Muscle layer of duodenum (tissue), 2 donors: Measurements from ENCODE around the gene RYR1.
"Not testable (repeated sequence)": the region's sequence is repeated elsewhere in the genome, so short reads cannot be mapped to it uniquely, and the experiment has no call there.

Experiments
- H3K27ac ChIP-seq: one replicate; pipeline ENCODE4 v1.7.0; 2013; ENCODE audit warnings: mild to moderate bottlenecking, low read length
- H3K27me3 ChIP-seq: one replicate; pipeline ENCODE4 v1.7.0; 2013; ENCODE audit warnings: low read depth, mild to moderate bottlenecking, control low read depth, low read length
- H3K36me3 ChIP-seq, 2 donors: one replicate each; pipeline ENCODE4 v1.7.0; 2013; ENCODE audit warnings: low read length in 2 of 2, control low read depth in 1 of 2, mild to moderate bottlenecking in 1 of 2; ENCODE audit not compliant: insufficient read depth in 2 of 2, control insufficient read depth in 1 of 2
- H3K4me1 ChIP-seq, 2 donors: one replicate each; pipeline ENCODE4 v1.7.0; 2013; ENCODE audit warnings: low read length in 2 of 2, mild to moderate bottlenecking in 2 of 2, control low read depth in 1 of 2, moderate library complexity in 1 of 2; ENCODE audit not compliant: insufficient read depth in 2 of 2, control insufficient read depth in 1 of 2
- H3K4me3 ChIP-seq, 2 donors: one replicate each; pipeline ENCODE4 v1.7.0; 2013; ENCODE audit warnings: low read length in 2 of 2, low read depth in 1 of 2, mild to moderate bottlenecking in 1 of 2
- H3K9me3 ChIP-seq, 2 donors: one replicate each; pipeline ENCODE4 v1.7.0; 2013; ENCODE audit warnings: low read length in 2 of 2, control low read depth in 1 of 2, mild to moderate bottlenecking in 1 of 2; ENCODE audit not compliant: control insufficient read depth in 1 of 2
- donor health status: healthy.

Gene RYR1

GRCh38 chr19:38583219-38583984 is 149.9 kb downstream of the RYR1 start:
- no peak overlapping the region for H3K27ac ChIP-seq
- no peaks in the 10 kb centered on the region for H3K9me3 ChIP-seq
- H3K27me3 ChIP-seq = no peaks in the 10 kb centered on the region
- H3K4me1 ChIP-seq = no peaks in the 10 kb centered on the region
- H3K36me3 ChIP-seq = no peaks in the 10 kb centered on the region
- no peak overlapping the region for H3K4me3 ChIP-seq

GRCh38 chr19:38583985-38584305 is 150.5 kb downstream of the RYR1 start:
- Histone ChIP-seq H3K36me3 (no peaks in the 10 kb centered on the region), H3K9me3 (no peaks in the 10 kb centered on the region), H3K4me3 (no peak overlapping the region), H3K4me1 (no peaks in the 10 kb centered on the region), H3K27ac (no peak overlapping the region), H3K27me3 (no peaks in the 10 kb centered on the region)

- no peaks in the 10 kb centered on the region for H3K27me3 ChIP-seq
- no peak overlapping the region for H3K27ac ChIP-seq
- no peak overlapping the region for H3K4me3 ChIP-seq
- H3K9me3 ChIP-seq = no peaks in the 10 kb centered on the region
- no peaks in the 10 kb centered on the region for H3K36me3 ChIP-seq
- H3K4me1 ChIP-seq = no peaks in the 10 kb centered on the region
These were observed 154.1 kb downstream of the RYR1 start for GRCh38 chr19:38587562-38587961.

GRCh38 chr19:38588041-38588440 is 154.6 kb downstream of the RYR1 start:
- no peaks in the 10 kb centered on the region for H3K36me3 ChIP-seq

GRCh38 chr19:38592940-38593339 is 159.4 kb downstream of the RYR1 start:
- Histone ChIP-seq H3K36me3 (no peaks in the 10 kb centered on the region), H3K4me3 (no peak overlapping the region), H3K4me1 (no peaks in the 10 kb centered on the region), H3K27ac (no peak overlapping the region), H3K27me3 (no peaks in the 10 kb centered on the region), H3K9me3 (no peaks in the 10 kb centered on the region)

More at GRCh38 chr19:38588041-38588440, 154.6 kb downstream of the RYR1 start:
- no peaks in the 10 kb centered on the region for H3K27me3 ChIP-seq
- no peak overlapping the region for H3K27ac ChIP-seq
- H3K4me3 ChIP-seq = no peak overlapping the region
- H3K4me1 ChIP-seq = no peaks in the 10 kb centered on the region
- H3K9me3 ChIP-seq = no peaks in the 10 kb centered on the region

GRCh38 chr19:38596057-38596981 is 162.8 kb downstream of the RYR1 start:
- Histone ChIP-seq H3K27me3 (no peaks in the 10 kb centered on the region), H3K36me3 (no peaks in the 10 kb centered on the region), H3K4me3 (no peak overlapping the region), H3K27ac (no peak overlapping the region), H3K4me1 (no peaks in the 10 kb centered on the region), H3K9me3 (no peaks in the 10 kb centered on the region)

GRCh38 chr19:38597075-38597474 is 163.6 kb downstream of the RYR1 start:
- Histone ChIP-seq H3K36me3 (no peaks in the 10 kb centered on the region), H3K4me1 (no peaks in the 10 kb centered on the region)

GRCh38 chr19:38599722-38600121 is 166.2 kb downstream of the RYR1 start:
- no peak overlapping the region for H3K4me3 ChIP-seq
- no peak overlapping the region for H3K27ac ChIP-seq

More at GRCh38 chr19:38597075-38597474, 163.6 kb downstream of the RYR1 start:
- no peak overlapping the region for H3K27ac ChIP-seq
- H3K27me3 ChIP-seq = no peaks in the 10 kb centered on the region
- no peak overlapping the region for H3K4me3 ChIP-seq
- no peaks in the 10 kb centered on the region for H3K9me3 ChIP-seq

GRCh38 chr19:38602856-38603255 is 169.4 kb downstream of the RYR1 start:
- H3K9me3 ChIP-seq, H3K4me1 ChIP-seq, H3K4me3 ChIP-seq, H3K27ac ChIP-seq, H3K36me3 ChIP-seq, H3K27me3 ChIP-seq: not testable (repeated sequence)

More at GRCh38 chr19:38599722-38600121, 166.2 kb downstream of the RYR1 start:
- H3K36me3 ChIP-seq = no peaks in the 10 kb centered on the region
- no peaks in the 10 kb centered on the region for H3K4me1 ChIP-seq
- no peaks in the 10 kb centered on the region for H3K27me3 ChIP-seq
- no peaks in the 10 kb centered on the region for H3K9me3 ChIP-seq

GRCh38 chr19:38606131-38606530 is 172.6 kb downstream of the RYR1 start:
- Histone ChIP-seq H3K9me3 (no peaks in the 10 kb centered on the region), H3K4me1 (no peaks in the 10 kb centered on the region), H3K4me3 (no peak overlapping the region), H3K27ac (no peak overlapping the region), H3K27me3 (no peaks in the 10 kb centered on the region), H3K36me3 (no peaks in the 10 kb centered on the region)

GRCh38 chr19:38614289-38614688 is 180.8 kb downstream of the RYR1 start:
- Histone ChIP-seq H3K4me3 (no peak overlapping the region), H3K27me3 (no peaks in the 10 kb centered on the region), H3K36me3 (no peaks in the 10 kb centered on the region), H3K4me1 (peaks cover 0 to 13% of the 10 kb centered on the region in 2 donors), H3K27ac (no peak overlapping the region), H3K9me3 (no peaks in the 10 kb centered on the region)
